Mesenchymal stem cell (in vitro differentiated cells and primary cell): ENCODE measurements around the gene DIPK1C.

Source experiments
- DNase-seq: peaks from one replicate; pipeline ENCODE4 v3.0.0-alpha.2; 2013
- H2AFZ ChIP-seq: one replicate; pipeline ENCODE4 v1.6.1; 2013; ENCODE audit warnings: low read depth, mild to moderate bottlenecking, control low read depth, inconsistent platforms, low read length, moderate library complexity
- H2AK5ac ChIP-seq: 2 replicates; pipeline ENCODE4 v1.6.1; 2013; ENCODE audit warnings: low read length, moderate library complexity, mild to moderate bottlenecking, inconsistent platforms; ENCODE audit not compliant: severe bottlenecking
- H2BK120ac ChIP-seq: one replicate; pipeline ENCODE4 v1.6.1; 2013; ENCODE audit warnings: low read depth, mild to moderate bottlenecking, inconsistent platforms, low read length, moderate library complexity
- H2BK12ac ChIP-seq, 2 experiments: one replicate each; pipeline ENCODE4 v1.6.1; 2013; ENCODE audit warnings: inconsistent platforms in 2 of 2, low read length in 2 of 2, mild to moderate bottlenecking in 2 of 2, moderate library complexity in 2 of 2, control low read depth in 1 of 2
- H2BK15ac ChIP-seq: one replicate; pipeline ENCODE4 v1.6.1; 2013; ENCODE audit warnings: mild to moderate bottlenecking, low read depth, inconsistent platforms; ENCODE audit not compliant: poor library complexity, severe bottlenecking
- H2BK5ac ChIP-seq: 2 replicates; pipeline ENCODE4 v1.6.1; 2013; ENCODE audit warnings: low read depth, mild to moderate bottlenecking, low read length, control low read depth, inconsistent platforms; ENCODE audit not compliant: poor library complexity, severe bottlenecking
- H3K14ac ChIP-seq, 2 experiments: one replicate each; pipeline ENCODE4 v1.6.1; 2013; ENCODE audit warnings: inconsistent platforms in 2 of 2, low read length in 2 of 2, control low read depth in 1 of 2, mild to moderate bottlenecking in 1 of 2, moderate library complexity in 1 of 2
- H3K18ac ChIP-seq, 2 experiments: one replicate each; pipeline ENCODE4 v1.6.1; 2013; ENCODE audit warnings: inconsistent platforms in 2 of 2, low read length in 2 of 2, control low read depth in 1 of 2, low read depth in 1 of 2, mild to moderate bottlenecking in 1 of 2
- H3K23ac ChIP-seq, 2 experiments: one replicate each; pipeline ENCODE4 v1.6.1; 2013; ENCODE audit warnings: inconsistent platforms in 2 of 2, low read length in 2 of 2, mild to moderate bottlenecking in 2 of 2, moderate library complexity in 2 of 2, control low read depth in 1 of 2
- H3K27ac ChIP-seq: 2 replicates; pipeline ENCODE4 v1.5.1; 2013; ENCODE audit warnings: mild to moderate bottlenecking, moderate library complexity, low read length, control low read depth, inconsistent platforms; ENCODE audit not compliant: poor library complexity, severe bottlenecking
- H3K27me3 ChIP-seq, 2 experiments: 2 replicates each; pipeline versions ENCODE4 v1.6.1 to v1.7.0; 2013; ENCODE audit warnings: low read length in 2 of 2, mild to moderate bottlenecking in 2 of 2, moderate library complexity in 2 of 2, control low read depth in 1 of 2, inconsistent platforms in 1 of 2; ENCODE audit not compliant: control insufficient read depth in 1 of 2, insufficient read depth in 1 of 2
- H3K36me3 ChIP-seq, 2 experiments: 2 replicates each; pipeline versions ENCODE4 v1.6.1 to v1.7.0; 2013; ENCODE audit warnings: low read length in 2 of 2, control low read depth in 1 of 2, inconsistent platforms in 1 of 2, low read depth in 1 of 2, mild to moderate bottlenecking in 1 of 2; ENCODE audit not compliant: insufficient read depth in 2 of 2, control insufficient read depth in 1 of 2
- H3K4ac ChIP-seq, 2 experiments: one replicate each; pipeline ENCODE4 v1.6.1; 2013; ENCODE audit warnings: inconsistent platforms in 2 of 2, low read length in 2 of 2, mild to moderate bottlenecking in 2 of 2, moderate library complexity in 2 of 2, control low read depth in 1 of 2, low read depth in 1 of 2
- H3K4me1 ChIP-seq: 2 replicates; pipeline ENCODE4 v1.6.1; 2013; ENCODE audit warnings: low read depth, low read length, control low read depth; ENCODE audit not compliant: control insufficient read depth, insufficient read depth
- H3K4me2 ChIP-seq: 2 replicates; pipeline ENCODE4 v1.6.1; 2013; ENCODE audit warnings: low read length, mild to moderate bottlenecking, inconsistent platforms; ENCODE audit not compliant: poor library complexity, severe bottlenecking
- H3K4me3 ChIP-seq, 2 experiments: 2 replicates each; pipeline versions ENCODE4 v1.5.1 to v1.7.0; 2013; ENCODE audit warnings: low read length in 2 of 2, mild to moderate bottlenecking in 2 of 2, control low read depth in 1 of 2, low read depth in 1 of 2; ENCODE audit not compliant: insufficient read depth in 1 of 2
- H3K79me1 ChIP-seq: replicated peaks from 2 replicates; pipeline ENCODE4 v1.6.1; 2013; ENCODE audit warnings: mild to moderate bottlenecking, control low read depth, low read length, inconsistent platforms; ENCODE audit not compliant: poor library complexity, severe bottlenecking
- H3K9ac ChIP-seq: 2 replicates; pipeline ENCODE4 v1.7.0; 2013; ENCODE audit warnings: mild to moderate bottlenecking, low read length, moderate library complexity
- H3K9me3 ChIP-seq: 2 replicates; pipeline ENCODE4 v1.7.0; 2013; ENCODE audit warnings: mild to moderate bottlenecking, low read length; ENCODE audit not compliant: control insufficient read depth
- H4K8ac ChIP-seq: one replicate; pipeline ENCODE4 v1.6.1; 2013; ENCODE audit warnings: inconsistent platforms, mild to moderate bottlenecking, low read length, moderate library complexity
- H4K91ac ChIP-seq: one replicate; pipeline ENCODE4 v1.6.1; 2013; ENCODE audit warnings: mild to moderate bottlenecking, low read length, inconsistent platforms
- WGBS: methylation state at CpG from one replicate; pipeline ENCODE4 v1.1.7; 2013; ENCODE audit warnings: mixed read lengths; 5-methylcytosine and 5-hydroxymethylcytosine counted together

DIPK1C gene

DNA sequence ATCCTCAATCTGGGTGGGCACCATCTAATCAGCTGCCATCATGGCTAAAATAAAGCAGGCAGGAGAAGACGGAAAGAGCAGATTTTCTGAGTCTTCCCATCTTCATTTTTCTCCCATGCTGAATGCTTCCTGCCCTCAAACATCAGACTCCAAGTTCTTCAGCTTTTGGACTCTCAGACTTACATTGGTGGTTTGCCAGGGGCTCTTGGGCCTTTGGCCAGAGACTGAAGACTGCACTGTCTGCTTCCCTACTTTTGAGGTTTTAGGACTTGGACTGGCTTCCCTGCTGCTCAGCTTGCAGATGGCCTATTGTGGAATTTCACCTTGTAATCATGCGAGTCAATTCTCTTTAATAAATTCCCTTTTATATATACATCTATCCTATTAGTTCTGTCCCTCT, 36.6 kb downstream of the DIPK1C start:
- H3K27me3 ChIP-seq: peaks cover 7 to 41% of the 10 kb centered on the region in 2 experiments
- H3K9me3 ChIP-seq: peaks cover 20% of the 10 kb centered on the region
- no peak overlapping the region for H2BK5ac ChIP-seq
- H2BK12ac ChIP-seq: no peak overlapping the region
- no peak overlapping the region for H3K9ac ChIP-seq
- 85% methylated on average over 2 of the region's 2 CpGs for WGBS
- H3K36me3 ChIP-seq: no peaks in the 10 kb centered on the region
- H3K4me2 ChIP-seq: no peak overlapping the region
- H3K14ac ChIP-seq: no peak overlapping the region
- no peak overlapping the region for H2AK5ac ChIP-seq
- no peak overlapping the region for H4K91ac ChIP-seq
- no peak overlapping the region for H3K23ac ChIP-seq
- H2BK15ac ChIP-seq: no peak overlapping the region
- DNase-seq: no peak
- H4K8ac ChIP-seq: no peak overlapping the region
- H2AFZ ChIP-seq: no peak overlapping the region
- H3K79me1 ChIP-seq: no peaks in the 10 kb centered on the region
- H3K18ac ChIP-seq: no peak overlapping the region
- H3K4me3 ChIP-seq: no peak overlapping the region
- no peak overlapping the region for H2BK120ac ChIP-seq
- H3K4me1 ChIP-seq: no peaks in the 10 kb centered on the region
- H3K4ac ChIP-seq: no peak overlapping the region
- H3K27ac ChIP-seq: no peak overlapping the region

DNA sequence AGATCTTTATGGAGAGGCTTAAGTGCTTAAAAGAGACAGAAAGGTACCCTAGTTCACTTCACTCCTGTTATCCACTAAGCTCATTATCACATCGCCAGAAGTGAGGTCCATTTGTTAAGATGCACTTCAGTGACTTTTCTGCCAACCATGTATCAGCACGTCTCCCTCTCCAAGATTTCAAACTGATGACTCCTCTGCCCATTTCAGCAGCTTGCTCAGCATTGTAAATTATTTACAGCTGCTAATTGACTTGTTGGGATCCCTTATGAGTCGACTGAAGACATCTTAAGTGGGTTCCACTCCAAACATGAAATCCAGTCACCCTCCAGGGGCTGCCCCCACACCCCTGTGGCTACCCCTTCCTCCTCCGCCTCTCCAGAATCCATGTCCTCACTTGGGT, 37.3 kb downstream of the DIPK1C start:
- H3K9me3 ChIP-seq: peaks cover 14% of the 10 kb centered on the region
- no peak overlapping the region for H3K14ac ChIP-seq
- no peak overlapping the region for H4K91ac ChIP-seq
- no peaks in the 10 kb centered on the region for H3K79me1 ChIP-seq
- no peak overlapping the region for H2BK5ac ChIP-seq
- no peak overlapping the region for H3K4me3 ChIP-seq
- H2AK5ac ChIP-seq: no peak overlapping the region
- H3K27me3 ChIP-seq: peaks cover 7 to 47% of the 10 kb centered on the region in 2 experiments
- no peak overlapping the region for H4K8ac ChIP-seq
- H3K9ac ChIP-seq: no peak overlapping the region
- H2BK15ac ChIP-seq: no peak overlapping the region
- no peaks in the 10 kb centered on the region for H3K4me1 ChIP-seq
- no peak overlapping the region for H2BK12ac ChIP-seq
- WGBS: 65% methylated on average over 4 of the region's 4 CpGs
- no peak overlapping the region for H3K4ac ChIP-seq
- H3K27ac ChIP-seq: no peak overlapping the region
- no peaks in the 10 kb centered on the region for H3K36me3 ChIP-seq
- H3K18ac ChIP-seq: no peak overlapping the region
- H3K4me2 ChIP-seq: no peak overlapping the region
- H2AFZ ChIP-seq: no peak overlapping the region
- no peak overlapping the region for H2BK120ac ChIP-seq
- DNase-seq: no peak
- no peak overlapping the region for H3K23ac ChIP-seq

DNA sequence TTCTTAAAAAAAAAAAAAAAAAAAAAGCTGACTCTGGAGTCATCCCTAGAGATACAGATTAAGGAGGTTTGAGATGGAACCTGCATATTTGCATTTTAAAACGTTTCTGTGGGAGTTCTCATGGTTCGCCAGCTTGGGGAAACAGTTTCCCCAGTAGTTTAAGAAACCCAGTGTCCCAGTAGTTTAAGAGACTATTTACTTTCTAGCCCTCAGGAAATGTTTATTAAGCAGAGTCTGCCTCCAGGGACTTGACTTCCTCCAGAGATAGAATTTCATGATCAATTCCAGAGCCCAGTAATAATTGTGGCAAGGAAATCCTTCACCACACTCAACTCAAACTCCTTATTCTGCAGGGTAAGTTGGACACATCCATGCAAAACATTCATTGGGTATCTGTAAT, 39.1 kb downstream of the DIPK1C start:
- Histone ChIP-seq H2BK5ac (no peak overlapping the region), H2AFZ (no peak overlapping the region), H3K23ac (no peak overlapping the region), H3K4me3 (no peak overlapping the region), H3K9me3 (peaks cover 6% of the 10 kb centered on the region), H3K79me1 (no peaks in the 10 kb centered on the region), H4K8ac (no peak overlapping the region), H3K9ac (no peak overlapping the region), H2AK5ac (no peak overlapping the region), H3K14ac (no peak overlapping the region), H3K27ac (no peak overlapping the region), H3K36me3 (no peaks in the 10 kb centered on the region), H3K27me3 (peaks cover 7 to 53% of the 10 kb centered on the region in 2 experiments), H2BK15ac (no peak overlapping the region), H4K91ac (no peak overlapping the region), H3K4ac (no peak overlapping the region), H3K4me2 (no peak overlapping the region), H3K18ac (no peak overlapping the region), H2BK120ac (no peak overlapping the region), H3K4me1 (no peaks in the 10 kb centered on the region), H2BK12ac (no peak overlapping the region)
- no peak for DNase-seq
- 50% methylated on average over 2 of the region's 2 CpGs for WGBS

DNA sequence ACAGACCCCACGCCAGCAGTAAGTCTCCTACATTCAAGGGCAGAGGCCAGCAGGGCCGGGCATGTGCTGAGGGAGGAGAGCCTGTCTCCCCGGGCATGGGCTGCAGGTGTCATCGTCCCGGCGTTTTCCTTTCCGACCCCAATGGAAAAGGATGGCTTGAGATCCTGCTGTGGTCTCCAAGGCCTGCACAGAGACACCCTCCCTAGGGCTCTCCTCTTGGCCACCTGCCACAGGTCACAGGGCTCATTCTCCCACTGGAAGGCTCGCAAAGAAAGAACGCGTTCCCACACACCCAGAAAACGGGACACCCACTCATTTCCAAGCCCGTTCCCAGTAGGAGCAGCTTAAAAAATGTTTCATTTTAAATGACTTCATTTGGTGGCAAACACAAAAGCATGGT, 41.0 kb downstream of the DIPK1C start:
- H4K8ac ChIP-seq: no peak overlapping the region
- 90% methylated on average over 10 of the region's 12 CpGs for WGBS
- no peak for DNase-seq
- no peak overlapping the region for H2BK120ac ChIP-seq
- H3K4me1 ChIP-seq: peaks cover 1% of the 10 kb centered on the region
- H3K79me1 ChIP-seq: no peaks in the 10 kb centered on the region
- no peak overlapping the region for H2AFZ ChIP-seq
- H2BK15ac ChIP-seq: no peak overlapping the region
- H3K18ac ChIP-seq: no peak overlapping the region
- H3K4me3 ChIP-seq: no peak overlapping the region
- no peak overlapping the region for H3K23ac ChIP-seq
- no peak overlapping the region for H3K9ac ChIP-seq
- no peak overlapping the region for H3K4ac ChIP-seq
- H3K14ac ChIP-seq: no peak overlapping the region
- H2BK12ac ChIP-seq: no peak overlapping the region
- no peak overlapping the region for H3K4me2 ChIP-seq
- no peak overlapping the region for H3K27ac ChIP-seq
- H2BK5ac ChIP-seq: no peak overlapping the region
- H3K36me3 ChIP-seq: no peaks in the 10 kb centered on the region
- H4K91ac ChIP-seq: no peak overlapping the region
- H2AK5ac ChIP-seq: no peak overlapping the region
- peaks cover 15 to 70% of the 10 kb centered on the region in 2 experiments for H3K27me3 ChIP-seq
- no peaks in the 10 kb centered on the region for H3K9me3 ChIP-seq
